ENCODE results near the gene CYP4F3.

GRCh38 chr19:15613338-15613737 is 27.4 kb upstream of the CYP4F3 start:
- TF ChIP-seq GATA2 (IDR thresholded peaks at IDR 0.05; ENCODE audit: low read depth, low read length) (no peak), GATA3 (IDR thresholded peaks at IDR 0.05; ENCODE audit: low read depth, low read length) (no peak)

Measured in SH-SY5Y (cell line).